GM23338 (cell line): ENCODE data around the gene HIVEP1. TPM values are rescaled to one million over a fixed set of nuclear protein-coding genes. Genes with fewer than 3 reads are reported as not detected.

Experiments used
- ATAC-seq: fragments of 200-7000 bp; cut with Tn5 transposase; 3 replicates; pipeline ENCODE4 v1.9.1; 2020
- DNase-seq: peaks from one replicate; pipeline ENCODE4 v3.0.0-alpha.2; 2015; ENCODE audit warnings: low spot score
- H2AFZ ChIP-seq: fragments of 200-600 bp; sonication (generic); 2 replicates; pipeline ENCODE4 v1.8.0; 2016; ENCODE audit warnings: antibody characterized with exemption, mild to moderate bottlenecking, moderate library complexity
- H3F3A ChIP-seq: fragments of 200-600 bp; sonication (generic); replicated peaks from 2 replicates; pipeline ENCODE4 v1.8.0; 2017; ENCODE audit warnings: antibody characterized with exemption, mixed run types, low read depth
- H3K27ac ChIP-seq: fragments of 200-600 bp; sonication (generic); 2 replicates; pipeline ENCODE4 v1.6.1; 2016; ENCODE audit warnings: low read depth
- H3K27me3 ChIP-seq: fragments of 200-600 bp; sonication (generic); 2 replicates; pipeline ENCODE4 v1.8.0; 2016; ENCODE audit warnings: mild to moderate bottlenecking, mixed run types, moderate library complexity; ENCODE audit not compliant: insufficient read depth
- H3K36me3 ChIP-seq: fragments of 200-600 bp; sonication (generic); 2 replicates; pipeline ENCODE4 v1.8.0; 2016; ENCODE audit warnings: mild to moderate bottlenecking; ENCODE audit not compliant: insufficient read depth
- H3K4me1 ChIP-seq: fragments of 200-600 bp; sonication (generic); 2 replicates; pipeline ENCODE4 v1.8.0; 2016; ENCODE audit warnings: mild to moderate bottlenecking, moderate library complexity; ENCODE audit not compliant: insufficient read depth
- H3K4me2 ChIP-seq: fragments of 200-600 bp; sonication (generic); 2 replicates; pipeline ENCODE4 v1.7.1; 2017; ENCODE audit warnings: mixed run types
- H3K4me3 ChIP-seq: fragments of 200-600 bp; sonication (generic); 2 replicates; pipeline ENCODE4 v1.6.1; 2016; ENCODE audit warnings: mixed run types
- H3K79me2 ChIP-seq: fragments of 200-600 bp; sonication (generic); replicated peaks from 2 replicates; pipeline ENCODE4 v1.8.0; 2017; ENCODE audit warnings: mild to moderate bottlenecking; ENCODE audit not compliant: insufficient read depth
- H3K9me2 ChIP-seq: fragments of 200-600 bp; sonication (generic); 2 replicates; pipeline ENCODE4 v1.8.0; 2017; ENCODE audit not compliant: insufficient read depth
- H4K20me1 ChIP-seq: fragments of 200-600 bp; sonication (generic); replicated peaks from 2 replicates; pipeline ENCODE4 v1.8.0; 2017; ENCODE audit warnings: mild to moderate bottlenecking; ENCODE audit not compliant: insufficient read depth
- H3K27ac Mint-ChIP-seq: 2 replicates; pipeline ENCODE4 v1.8.0; 2020; ENCODE audit warnings: inconsistent platforms, mild to moderate bottlenecking, moderate library complexity, mixed read lengths
- H3K27me3 Mint-ChIP-seq: 3 replicates; pipeline ENCODE4 v1.8.0; 2022; ENCODE audit warnings: low read depth, mild to moderate bottlenecking, moderate library complexity, mixed read lengths, inconsistent platforms; ENCODE audit not compliant: insufficient read depth, poor library complexity
- H3K36me3 Mint-ChIP-seq: 3 replicates; pipeline ENCODE4 v1.8.0; 2021; ENCODE audit warnings: low read depth, mild to moderate bottlenecking, inconsistent platforms, moderate library complexity, mixed read lengths
- H3K4me1 Mint-ChIP-seq: 3 replicates; pipeline ENCODE4 v1.8.0; 2020; ENCODE audit warnings: mild to moderate bottlenecking, inconsistent platforms, mixed read lengths
- H3K4me3 Mint-ChIP-seq: 3 replicates; pipeline ENCODE4 v1.8.0; 2021; ENCODE audit warnings: moderate library complexity, mild to moderate bottlenecking, inconsistent platforms, mixed read lengths
- H3K9me3 Mint-ChIP-seq: 3 replicates; pipeline ENCODE4 v1.8.0; 2020; ENCODE audit warnings: moderate library complexity, mild to moderate bottlenecking, inconsistent platforms, mixed read lengths
- CREB1 ChIP-seq: fragments of 250-450 bp; sonication (Bioruptor Pico); IDR thresholded peaks from 2 replicates; pipeline ENCODE4 v1.5.0; 2020; ENCODE audit warnings: low read depth, mild to moderate bottlenecking, moderate library complexity
- CTCF ChIP-seq, 2 experiments: fragments of 200-600 bp in 1 of 2; sonication (generic) in 1 of 2; conservative IDR thresholded peaks; 2 replicates each; pipeline versions ENCODE4 v1.5.1 to v1.6.1; 2016 to 2017; ENCODE audit warnings: antibody characterized with exemption in 2 of 2, low read depth in 2 of 2, mild to moderate bottlenecking in 2 of 2, moderate library complexity in 1 of 2
- EZH2phosphoT487 ChIP-seq: fragments of 200-600 bp; sonication (generic); IDR thresholded peaks from one replicate; pipeline ENCODE4 v1.8.1; 2018; ENCODE audit warnings: antibody characterized with exemption; ENCODE audit not compliant: unreplicated experiment
- JUNB ChIP-seq: IDR thresholded peaks from one replicate; pipeline ENCODE4 v1.6.1; 2016; ENCODE audit warnings: antibody characterized with exemption; ENCODE audit not compliant: unreplicated experiment
- ZNF331 ChIP-seq: fragments of 250-450 bp; sonication (Bioruptor Pico); IDR thresholded peaks from 2 replicates; pipeline ENCODE4 v1.5.0; 2020; ENCODE audit warnings: low read depth, mild to moderate bottlenecking, moderate library complexity
- ZNF462 ChIP-seq: fragments of 250-450 bp; sonication (Bioruptor Pico); IDR thresholded peaks from 2 replicates; pipeline ENCODE4 v1.5.0; 2020; ENCODE audit warnings: mild to moderate bottlenecking, moderate library complexity
- polyA plus RNA-seq: library from polyadenylated mRNA; unstranded; fragments of >200 nt; fragmentation: Nextera tagmentation; extraction: Ambion mirVana; gene quantifications from 2 replicates; pipeline ENCODE4 v1.2.1, GENCODE V29; 2016
- total RNA-seq: library from RNA; depleted of rRNA; stranded (reverse); fragments of >200 nt; shearing (Covaris generic); gene quantifications from 2 replicates; pipeline ENCODE4 v1.2.3, GENCODE V29; 2014

Gene HIVEP1
- total and polyA plus RNA-seq, 2 experiments from 2014 or later, result 10.1 to 21.7 TPM

- H3K9me3 Mint-ChIP-seq, result peaks cover under 1% of the 10 kb centered on the region; the same call in 2 of the 3 replicates
- Histone ChIP-seq H3K27me3 (no peaks in the 10 kb centered on the region), H2AFZ (no peak overlapping the region), H4K20me1 (no peaks in the 10 kb centered on the region; the same call in none of the 2 replicates), H3K4me1 (peaks cover 4% of the 10 kb centered on the region; the same call in 1 of the 2 replicates), H3K36me3 (no peaks in the 10 kb centered on the region), H3K79me2 (peaks cover 90% of the 10 kb centered on the region), H3K4me3 (no peak overlapping the region), H3F3A (no peaks in the 10 kb centered on the region), H3K9me2 (no peaks in the 10 kb centered on the region), H3K4me2 (no peak overlapping the region), H3K27ac (no peak overlapping the region)
- no peak overlapping the region for H3K4me3 Mint-ChIP-seq
- peaks cover 61% of the 10 kb centered on the region for H3K36me3 Mint-ChIP-seq
- ATAC-seq (no peak), DNase-seq (no peak)
- H3K27ac Mint-ChIP-seq, result 0 out of 2 replicates have a peak overlapping the region, but pooled peaks have one; percentile 12
- peaks cover 5% of the 10 kb centered on the region for H3K27me3 Mint-ChIP-seq
- TF ChIP-seq CTCF (conservative IDR thresholded peaks at IDR 0.05; ENCODE audit: low read depth in 2 of 2) (no peak), JUNB (no peak), EZH2phosphoT487 (no peak), ZNF331 (CRISPR knock-in tag) (no peak), ZNF462 (CRISPR knock-in tag) (no peak), CREB1 (CRISPR knock-in tag) (no peak)
- H3K4me1 Mint-ChIP-seq, result peaks cover 35% of the 10 kb centered on the region; the same call in 2 of the 3 replicates
Measured at GRCh38 chr6:12022481-12022880, 10.4 kb downstream of the HIVEP1 start.
